GM13977 (cell line): ENCODE measurements around the gene TTC28.

Experiments used
- DNase-seq: peaks from one replicate; pipeline ENCODE4 v3.0.0; 2012; ENCODE audit warnings: low spot score
- CTCF ChIP-seq: IDR thresholded peaks from 2 replicates; pipeline ENCODE4 v1.5.1; 2012; ENCODE audit warnings: mild to moderate bottlenecking, control low read depth; ENCODE audit not compliant: insufficient read depth; ENCODE audit errors: extremely low read depth, missing control alignments
- in situ Hi-C: fragments of 300-500 bp; cut with MboI; formaldehyde crosslinking; loops from one replicate; pipeline ENCODE4 v1.12.0; 2022; ENCODE audit warnings: low sequenced_read_pairs, low pct_unique_long_range_greater_than_20kb, mixed read lengths, inconsistent platforms; ENCODE audit not compliant: unreplicated experiment

Gene TTC28

GRCh38 chr22:27952091-27952490 lies 727.5 kb downstream of the TTC28 start:
- TF ChIP-seq CTCF = no peak
- in situ Hi-C loops = no loop called here
- no peak for DNase-seq

- no peak for DNase-seq
- no peak for TF ChIP-seq CTCF
- in situ Hi-C loops = no loop called here
Measured at GRCh38 chr22:27949421-27949820, 730.2 kb downstream of the TTC28 start.

GRCh38 chr22:27948569-27948968 lies 731.1 kb downstream of the TTC28 start:
- in situ Hi-C loops = no loop called here
- DNase-seq = no peak
- TF ChIP-seq CTCF = no peak

GRCh38 chr22:27947448-27947847 lies 732.2 kb downstream of the TTC28 start:
- DNase-seq = no peak
- no peak for TF ChIP-seq CTCF
- in situ Hi-C loops = no loop called here

GRCh38 chr22:27941143-27941542 lies 738.5 kb downstream of the TTC28 start:
- DNase-seq = no peak
- no peak for TF ChIP-seq CTCF
- in situ Hi-C loops = no loop called here

- in situ Hi-C loops = no loop called here
- DNase-seq = no peak
- peak; percentile 9 for TF ChIP-seq CTCF
Measured at GRCh38 chr22:27937453-27937852, 742.2 kb downstream of the TTC28 start.

GRCh38 chr22:27935897-27936296 lies 743.7 kb downstream of the TTC28 start:
- DNase-seq = no peak
- TF ChIP-seq CTCF = no peak
- in situ Hi-C loops = no loop called here
